Peyer's patch (tissue), 4 donors: ENCODE results near the gene ZNF827. TPM values are rescaled to one million over a fixed set of nuclear protein-coding genes. Genes with fewer than 3 reads are reported as not detected.

Experiments used
- DNase-seq, 3 donors: peaks; one replicate each; pipeline ENCODE4 v3.0.0-alpha.2; 2017 to 2019
- H3K27ac ChIP-seq, 4 donors: fragments of 200-600 bp; sonication (generic); one replicate each; pipeline ENCODE4 v1.5.1; 2016 to 2019
- H3K27me3 ChIP-seq, 2 donors: fragments of 200-600 bp; sonication (generic); one replicate each; pipeline ENCODE4 v1.5.1; 2019
- H3K36me3 ChIP-seq, 3 donors: fragments of 200-600 bp; sonication (generic); one replicate each; pipeline ENCODE4 v1.5.1; 2016 to 2019
- H3K4me1 ChIP-seq, 4 donors: fragments of 200-600 bp; sonication (generic); one replicate each; pipeline ENCODE4 v1.5.1; 2016 to 2019
- H3K4me3 ChIP-seq, 4 donors: fragments of 200-600 bp; sonication (generic); 1 replicate in 3 of 4; 2 replicates in 1 of 4; pipeline ENCODE4 v1.5.1; 2016 to 2019; ENCODE audit warnings: mild to moderate bottlenecking in 1 of 4
- H3K9me3 ChIP-seq, 4 donors: fragments of 200-600 bp; sonication (generic); one replicate each; pipeline ENCODE4 v1.5.1; 2016 to 2019; ENCODE audit warnings: mild to moderate bottlenecking in 1 of 4
- CTCF ChIP-seq, 6 experiments: fragments of 450-650 bp in 4 of 6; fragments of 200-600 bp in 2 of 6; sonication (generic) in 1 of 6; IDR thresholded peaks; one replicate each; pipeline ENCODE4 v1.5.1; 2017 to 2019; ENCODE audit warnings: antibody characterized with exemption in 6 of 6, mild to moderate bottlenecking in 3 of 6, moderate library complexity in 1 of 6
- POLR2A ChIP-seq, 2 donors: fragments of 450-650 bp; IDR thresholded peaks; one replicate each; pipeline ENCODE4 v1.5.1; 2017; ENCODE audit warnings: antibody characterized with exemption in 2 of 2, mild to moderate bottlenecking in 2 of 2, moderate library complexity in 2 of 2
- total RNA-seq, 4 donors: library from RNA; depleted of rRNA; stranded (reverse); fragments of >200 nt; gene quantifications; one replicate each; pipeline ENCODE4 v1.1.0, GENCODE V29; 2016

Gene ZNF827
- total RNA-seq, 4 donors from 2014 or later = 46.3 to 206 (median 60.5) TPM

DNA sequence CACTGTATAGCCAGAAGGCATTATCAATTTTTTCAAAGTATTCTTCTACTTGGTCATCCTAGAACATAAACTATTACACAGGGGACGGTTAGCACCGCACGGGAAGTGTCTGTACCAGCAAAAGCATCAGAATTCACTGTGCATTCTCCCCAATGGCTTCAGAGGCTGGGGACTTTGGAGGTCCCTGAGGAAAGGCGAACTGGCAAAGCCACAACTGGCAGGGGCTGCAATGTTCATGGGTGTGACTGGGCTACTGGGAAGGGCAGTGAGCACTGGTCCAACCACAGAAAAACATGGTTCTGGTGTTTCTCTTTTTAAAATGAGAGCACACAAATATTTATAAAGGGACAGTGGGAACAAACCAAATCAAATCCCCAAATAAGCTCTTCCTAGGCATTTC lies 175.2 kb downstream of the ZNF827 start:
- H3K4me3 ChIP-seq = no peak overlapping the region
- H3K4me1 ChIP-seq = no peaks in the 10 kb centered on the region
- no peaks in the 10 kb centered on the region for H3K27me3 ChIP-seq
- peaks cover 0 to 60% (median 0%) of the 10 kb centered on the region in 3 donors for H3K36me3 ChIP-seq
- no peak for DNase-seq
- no peak overlapping the region for H3K27ac ChIP-seq
- no peaks in the 10 kb centered on the region for H3K9me3 ChIP-seq
- TF ChIP-seq CTCF (IDR thresholded peaks at IDR 0.05) (no peak), POLR2A (IDR thresholded peaks at IDR 0.05) (no peak)

GRCh38 chr4:145762719-145763118 lies 175.9 kb downstream of the ZNF827 start:
- Histone ChIP-seq H3K36me3 (peaks cover 0 to 60% (median 0%) of the 10 kb centered on the region in 3 donors), H3K4me3 (no peak overlapping the region), H3K27me3 (no peaks in the 10 kb centered on the region), H3K27ac (no peak overlapping the region), H3K4me1 (no peaks in the 10 kb centered on the region), H3K9me3 (no peaks in the 10 kb centered on the region)
- no peak for DNase-seq
- TF ChIP-seq CTCF (IDR thresholded peaks at IDR 0.05) (no peak), POLR2A (IDR thresholded peaks at IDR 0.05) (no peak)

- H3K4me1 ChIP-seq = no peaks in the 10 kb centered on the region
- H3K36me3 ChIP-seq = peaks cover 0 to 60% (median 0%) of the 10 kb centered on the region in 3 donors
- TF ChIP-seq CTCF (IDR thresholded peaks at IDR 0.05) (no peak), POLR2A (IDR thresholded peaks at IDR 0.05) (no peak)
- no peak overlapping the region for H3K4me3 ChIP-seq
- H3K27ac ChIP-seq = no peak overlapping the region
- DNase-seq = no peak
- H3K27me3 ChIP-seq = no peaks in the 10 kb centered on the region
- H3K9me3 ChIP-seq = no peaks in the 10 kb centered on the region
These were observed 177.4 kb downstream of the ZNF827 start for GRCh38 chr4:145760961-145761929.

DNA sequence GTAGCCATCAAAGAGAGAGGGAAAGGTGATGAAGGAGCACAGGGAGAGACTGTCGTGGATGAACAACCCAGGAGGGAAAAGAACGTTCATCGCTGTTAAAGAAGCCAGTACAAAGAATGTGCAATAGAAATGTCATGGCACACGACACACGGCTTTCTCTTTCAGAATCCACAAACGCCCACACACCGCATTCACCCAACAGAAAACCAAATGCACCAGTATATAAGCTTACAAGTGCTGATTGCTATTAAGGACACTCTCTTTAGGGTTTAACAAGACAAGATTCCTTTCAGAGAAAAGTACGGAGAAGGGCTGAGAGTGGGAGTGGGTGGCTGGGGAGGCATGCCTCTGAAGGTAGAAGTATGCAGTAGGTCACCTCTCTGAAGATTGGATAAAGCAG lies 178.4 kb downstream of the ZNF827 start:
- peaks cover 0 to 53% (median 0%) of the 10 kb centered on the region in 3 donors for H3K36me3 ChIP-seq
- no peaks in the 10 kb centered on the region for H3K27me3 ChIP-seq
- TF ChIP-seq POLR2A (IDR thresholded peaks at IDR 0.05) (no peak), CTCF (IDR thresholded peaks at IDR 0.05) (no peak)

DNA sequence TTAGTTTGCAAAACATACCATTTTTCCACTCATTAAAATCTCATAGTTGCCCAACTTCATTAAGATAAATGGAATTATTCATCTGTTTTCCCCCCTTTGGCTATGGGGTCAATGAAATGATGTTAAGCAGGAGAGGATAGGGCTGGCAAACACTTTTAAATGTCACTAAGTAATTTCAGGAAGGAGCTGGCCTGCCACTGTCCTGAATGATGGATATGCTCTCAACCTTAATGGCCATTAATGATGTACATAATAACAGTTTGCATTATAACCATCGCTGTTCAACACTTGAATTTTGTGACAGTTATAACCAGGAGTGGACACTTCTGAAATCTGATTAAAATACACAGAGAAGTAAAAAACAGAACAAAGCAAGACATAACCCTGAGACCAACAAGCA lies 181.4 kb downstream of the ZNF827 start:
- Histone ChIP-seq H3K4me1 (no peaks in the 10 kb centered on the region), H3K4me3 (no peak overlapping the region), H3K27me3 (no peaks in the 10 kb centered on the region), H3K36me3 (peaks cover 0 to 24% (median 0%) of the 10 kb centered on the region in 3 donors), H3K9me3 (no peaks in the 10 kb centered on the region), H3K27ac (no peak overlapping the region)
- DNase-seq = no peak
- TF ChIP-seq POLR2A (IDR thresholded peaks at IDR 0.05) (no peak), CTCF (IDR thresholded peaks at IDR 0.05) (no peak)

More for the DNA sequence above, 178.4 kb downstream of the ZNF827 start:
- Histone ChIP-seq H3K9me3 (no peaks in the 10 kb centered on the region), H3K4me1 (no peaks in the 10 kb centered on the region), H3K27ac (no peak overlapping the region), H3K4me3 (no peak overlapping the region)
- no peak for DNase-seq
